ENCODE measurements around the gene GSTA2. TPM values are rescaled to one million over a fixed set of nuclear protein-coding genes. Genes with fewer than 3 reads are reported as not detected.
"Not testable (repeated sequence)": the region's sequence is repeated elsewhere in the genome, so short reads cannot be mapped to it uniquely, and the experiment has no call there.

Gene GSTA2
- total RNA-seq, result not detected

DNA sequence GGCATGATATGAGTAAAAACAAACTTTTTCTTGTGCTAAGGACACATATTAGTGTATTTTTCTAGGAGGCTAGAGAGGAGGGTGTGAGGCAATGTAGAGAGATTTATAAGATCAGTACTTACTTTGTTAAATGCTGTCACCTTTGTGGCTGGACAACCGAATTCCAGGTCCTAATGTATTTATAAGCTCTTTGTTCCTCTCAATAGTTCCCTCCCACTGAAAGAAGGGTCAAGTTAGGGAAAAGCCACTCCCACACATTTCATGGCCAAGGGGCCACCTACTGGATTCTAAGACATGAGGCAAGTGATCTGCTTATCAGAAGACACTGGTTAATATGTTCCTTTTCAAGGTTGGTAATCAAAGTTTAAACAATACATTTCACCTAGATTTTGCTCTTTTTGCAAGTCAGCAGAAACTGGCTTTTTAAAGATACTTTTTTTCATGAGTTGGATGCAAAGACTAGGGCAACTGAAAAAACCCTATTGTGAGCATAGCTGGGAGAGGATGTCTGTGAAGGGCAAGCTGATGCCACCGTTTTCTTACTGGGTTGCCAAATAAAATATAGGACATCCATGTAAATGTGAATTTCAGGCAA, at the start of gene GSTA2:
TSS of gene GSTA2 (minus strand) at position 154 of the 595 bp plus-strand sequence. CDS start 5,528 bp downstream, outside the sequence.
- DNase-seq, result not testable (repeated sequence)

DNA sequence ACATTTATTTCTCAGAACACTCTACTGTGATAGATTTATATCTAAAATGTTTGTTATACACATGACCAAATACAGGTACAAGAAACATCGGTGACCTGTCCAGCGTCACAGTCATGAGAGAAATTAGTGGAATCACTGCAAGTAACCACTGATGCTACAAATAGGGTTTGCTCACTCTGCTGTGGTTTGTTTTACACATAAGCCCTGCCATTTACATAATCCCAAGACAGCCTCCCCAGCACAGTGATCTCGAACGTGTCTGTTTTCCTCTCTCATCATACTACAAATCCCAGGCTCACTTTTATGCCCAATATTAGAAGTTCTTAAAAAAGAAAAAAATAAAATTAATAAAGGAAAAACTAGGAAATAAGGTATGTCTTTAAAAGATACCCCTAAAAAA, 46.5 kb upstream of the GSTA2 start:
- DNase-seq, result not testable (repeated sequence)

DNA sequence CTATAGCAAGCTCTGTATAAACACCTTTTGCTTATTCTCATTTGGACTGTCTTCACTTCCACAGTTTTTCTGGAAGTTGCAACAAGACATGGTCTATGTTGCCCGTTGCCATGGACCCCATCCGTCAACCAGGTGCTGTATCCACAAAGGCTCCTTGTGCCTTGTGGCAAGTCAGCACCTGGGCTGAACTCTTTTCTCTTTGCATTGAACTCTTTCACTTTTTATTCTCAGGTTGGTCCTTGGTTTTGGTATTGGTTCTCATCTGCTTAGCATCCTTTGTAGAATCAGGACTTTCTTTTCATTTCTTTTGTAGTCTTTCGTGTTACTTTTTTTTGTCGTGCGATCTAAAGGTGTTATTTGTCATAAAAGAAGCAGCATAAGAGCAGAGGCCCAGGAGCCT, 45.4 kb upstream of the GSTA2 start:
- DNase-seq, result no peak

DNA sequence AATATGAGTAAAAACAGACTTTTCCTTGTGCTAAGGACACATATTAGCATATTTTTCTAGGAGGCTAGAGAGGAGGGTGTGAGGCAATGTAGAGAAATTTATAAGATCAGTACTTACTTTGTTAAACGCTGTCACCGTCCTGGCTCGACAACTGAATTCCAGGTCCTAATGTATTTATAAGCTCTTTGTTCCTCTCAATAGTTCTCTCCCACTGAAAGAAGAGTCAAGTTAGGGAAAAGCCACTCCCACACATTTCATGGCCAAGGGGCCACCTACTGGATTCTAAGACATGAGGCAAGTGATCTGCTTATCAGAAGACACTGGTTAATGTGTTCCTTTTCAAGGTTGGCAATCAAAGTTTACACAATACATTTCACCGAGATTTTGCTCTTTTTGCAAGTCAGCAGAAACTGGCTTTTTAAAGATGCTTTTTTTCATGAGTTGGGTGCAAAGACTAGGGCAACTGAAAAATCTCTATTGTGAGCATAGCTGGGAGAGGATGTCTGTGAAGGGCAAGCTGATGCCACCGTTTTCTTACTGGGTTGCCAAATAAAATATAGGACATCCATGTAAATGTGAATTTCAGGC, 40.5 kb upstream of the GSTA2 start, which contains the start of gene GSTA1:
TSS of gene GSTA1 (minus strand) at position 149 of the 588 bp plus-strand sequence. CDS start 4,549 bp downstream, outside the sequence.
- DNase-seq, result not testable (repeated sequence)

DNA sequence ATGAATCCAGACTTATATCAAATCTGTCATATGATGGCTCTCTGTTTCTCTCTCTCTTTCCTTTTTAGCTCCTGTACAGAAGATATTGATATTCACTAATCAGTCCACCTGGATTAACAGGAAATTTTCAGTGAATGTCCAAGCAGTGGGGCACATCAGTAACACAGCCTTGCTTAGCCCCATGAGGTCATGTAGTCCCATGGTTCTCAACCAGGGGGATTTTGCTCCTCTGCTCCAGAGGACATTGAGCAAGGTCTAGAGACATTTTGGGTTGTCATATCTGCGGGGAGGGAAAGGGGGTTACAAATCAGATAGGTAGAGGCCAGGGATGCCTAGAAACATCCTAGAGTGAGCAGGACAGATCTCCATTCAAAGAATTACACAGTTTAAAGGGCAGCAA, 39.5 kb upstream of the GSTA2 start:
- no peak for DNase-seq

DNA sequence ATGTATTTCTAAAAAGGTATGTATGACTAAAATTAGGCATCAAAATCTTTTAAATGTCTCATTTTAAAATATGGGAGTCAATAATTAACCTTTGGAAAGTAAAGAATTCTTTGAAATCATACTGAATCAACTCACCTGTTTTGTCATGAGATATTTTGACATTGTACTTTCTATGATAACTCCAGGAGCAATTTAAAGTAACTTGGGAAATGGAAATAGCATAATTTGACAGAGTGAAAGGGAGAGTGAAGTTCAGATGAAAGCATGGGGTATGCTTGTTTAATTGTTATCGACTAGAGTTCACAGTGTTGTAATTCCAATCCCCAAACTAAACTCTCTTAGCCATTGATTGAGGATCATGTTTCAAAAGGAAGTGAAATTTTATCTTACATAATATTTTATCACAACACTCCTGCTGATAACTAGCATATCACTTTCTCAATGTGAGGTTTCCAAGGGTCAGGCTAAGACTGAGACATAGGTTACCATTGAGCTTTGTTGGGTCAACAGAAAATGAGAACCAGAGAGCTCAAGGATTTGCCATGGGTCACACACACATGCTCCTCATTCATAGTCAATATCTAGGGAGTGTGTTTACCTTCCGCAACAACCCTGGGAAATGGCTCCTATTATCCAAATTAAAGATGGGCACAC, 38.0 kb upstream of the GSTA2 start:
- DNase-seq, result no peak

DNA sequence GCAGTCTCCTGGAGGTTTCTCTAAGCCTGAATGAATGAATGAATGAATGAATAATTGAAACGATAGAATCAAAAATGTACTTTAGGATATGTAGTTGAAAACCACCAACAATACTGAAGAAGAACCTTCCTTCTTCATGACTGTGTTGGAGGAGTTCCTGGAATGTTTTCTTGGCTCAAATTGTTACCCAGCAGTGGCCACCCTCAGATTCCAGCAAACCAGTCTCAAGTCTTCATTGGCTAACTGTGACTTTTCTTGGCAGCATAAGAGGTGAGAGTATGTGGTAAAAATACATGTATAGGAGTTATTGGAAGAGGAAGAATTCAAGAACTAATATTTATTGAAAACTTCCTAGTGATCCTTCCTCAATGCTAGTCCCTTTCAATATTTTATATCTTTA, 36.0 kb upstream of the GSTA2 start:
- not testable (repeated sequence) for DNase-seq

DNA sequence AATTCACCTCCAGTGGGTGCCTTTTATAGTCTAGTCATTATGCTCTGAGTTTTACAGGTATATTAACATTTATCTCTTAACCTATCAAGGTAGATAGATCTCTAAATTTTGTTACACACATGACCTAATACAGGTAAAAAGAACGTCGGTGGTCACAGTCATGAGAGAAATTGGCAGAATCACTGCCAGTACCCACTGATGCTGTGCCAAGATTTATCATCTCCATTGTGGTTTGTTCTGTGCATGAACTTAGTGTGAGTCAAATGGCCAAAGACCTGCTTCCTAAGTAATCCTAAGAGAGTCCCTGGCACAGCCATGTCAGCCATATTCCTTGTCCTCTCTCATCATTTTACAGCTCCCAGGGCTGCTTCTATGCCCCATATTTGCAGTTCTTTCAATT, 31.1 kb upstream of the GSTA2 start:
- DNase-seq, result not testable (repeated sequence)

DNA sequence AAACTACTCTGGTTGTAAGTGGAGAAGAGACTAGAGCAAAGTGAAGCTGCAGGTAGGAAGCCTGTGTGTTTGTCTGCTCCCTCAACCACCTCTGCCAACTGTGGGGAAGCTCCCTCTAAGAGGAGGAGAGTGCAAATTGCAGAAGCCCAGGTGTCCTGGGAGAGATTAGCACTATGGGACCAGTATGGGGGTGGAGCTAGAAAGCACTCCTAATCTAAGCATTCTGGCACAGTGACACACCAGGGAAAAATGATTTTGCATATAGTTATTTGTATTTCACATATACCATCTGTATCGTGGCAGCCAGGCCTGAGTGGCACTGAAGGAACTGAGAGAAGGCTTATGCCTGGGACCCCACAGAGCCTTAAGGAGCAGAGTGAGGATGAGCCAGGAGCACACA, 27.6 kb upstream of the GSTA2 start:
- DNase-seq, result no peak

DNA sequence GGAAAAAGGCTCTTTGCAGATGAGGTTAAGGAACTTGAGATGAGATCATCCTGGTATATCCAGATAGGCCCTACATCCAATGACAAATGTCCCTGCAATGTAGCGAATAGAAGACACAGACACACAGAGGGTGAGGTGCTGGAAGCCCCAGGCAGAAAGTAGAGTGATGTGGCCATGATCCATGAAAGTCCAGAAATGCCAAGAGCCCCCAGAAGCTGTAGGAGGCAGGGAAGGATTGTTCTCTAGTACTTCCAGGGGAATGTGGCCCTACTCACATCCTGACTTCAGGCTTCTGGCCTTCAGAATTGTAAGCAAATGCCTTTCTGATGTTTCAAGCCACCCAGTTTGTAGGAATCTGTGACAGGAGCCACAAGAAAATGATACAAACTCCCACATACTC, 26.4 kb upstream of the GSTA2 start:
- not testable (repeated sequence) for DNase-seq

DNA sequence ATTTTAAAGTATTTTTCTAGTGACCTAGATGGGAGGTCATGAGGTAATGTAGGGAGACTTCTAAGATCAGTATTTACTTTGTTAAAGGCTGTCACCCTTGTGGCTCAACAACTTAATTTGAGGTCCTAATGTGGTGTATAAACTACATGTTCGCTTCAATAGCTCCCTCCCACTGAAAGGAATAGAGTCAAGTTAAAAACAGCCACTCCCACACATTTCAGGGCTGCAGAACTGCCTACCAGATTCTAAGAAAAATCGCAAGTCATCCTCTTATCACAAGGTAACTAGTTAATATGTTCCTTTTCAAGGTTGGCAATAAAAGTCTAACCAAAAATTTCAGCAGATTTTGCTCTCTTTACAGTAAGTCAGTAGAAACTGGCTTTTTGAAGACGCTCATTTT, 25.2 kb upstream of the GSTA2 start:
- no peak for DNase-seq

DNA sequence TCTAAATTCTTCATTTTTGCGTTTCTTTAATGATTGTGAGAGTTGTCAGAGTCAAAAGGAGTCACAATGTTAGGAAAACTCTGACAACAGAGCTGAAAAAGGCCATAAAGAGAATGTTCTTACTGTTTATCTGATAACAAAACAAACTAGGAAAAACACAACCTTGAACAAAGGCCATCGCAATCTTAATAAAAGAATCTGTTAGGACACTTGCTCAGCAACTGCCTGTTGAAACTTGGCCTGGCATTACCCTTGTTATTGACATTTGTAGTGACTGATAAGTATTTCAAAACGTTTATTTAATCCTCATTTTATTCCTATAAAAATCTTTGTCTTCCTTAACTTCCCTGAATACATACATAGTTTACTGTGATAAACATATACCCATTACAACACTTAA, 24.6 kb upstream of the GSTA2 start:
- no peak for DNase-seq

DNA sequence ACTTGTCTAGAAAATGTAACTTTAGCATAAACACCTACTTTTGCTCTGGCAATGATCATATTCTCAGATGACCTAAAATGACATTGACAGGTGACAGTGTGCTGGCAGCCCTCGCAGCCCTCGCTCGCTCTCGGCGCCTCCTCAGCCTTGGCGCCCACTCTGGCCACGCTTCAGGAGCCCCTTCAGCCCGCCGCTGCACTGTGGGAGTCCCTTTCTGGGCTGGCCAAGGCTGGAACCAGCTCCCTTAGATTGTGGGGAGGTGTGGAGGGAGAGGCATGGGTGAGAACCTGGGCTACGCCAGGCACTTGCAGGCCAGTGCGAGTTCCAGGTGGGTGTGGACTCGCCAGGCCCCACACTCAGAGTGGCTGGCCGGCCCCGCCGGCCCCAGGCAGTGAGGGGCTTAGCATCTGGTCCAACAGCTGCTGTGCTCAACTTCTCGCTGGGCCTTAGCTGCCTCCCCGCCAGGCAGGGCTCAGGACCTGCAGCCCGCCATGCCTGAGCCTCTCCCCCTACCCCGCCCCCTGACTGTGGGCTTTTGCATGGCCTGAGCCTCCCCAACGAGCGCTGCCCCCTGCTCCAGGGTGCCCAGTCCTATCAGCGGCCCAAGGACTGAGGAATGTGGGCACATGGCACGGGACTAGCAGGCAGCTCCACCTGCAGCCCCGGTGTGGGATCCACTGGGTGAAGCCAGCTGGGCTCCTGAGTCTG, 23.1 kb upstream of the GSTA2 start:
- DNase-seq, result no peak

DNA sequence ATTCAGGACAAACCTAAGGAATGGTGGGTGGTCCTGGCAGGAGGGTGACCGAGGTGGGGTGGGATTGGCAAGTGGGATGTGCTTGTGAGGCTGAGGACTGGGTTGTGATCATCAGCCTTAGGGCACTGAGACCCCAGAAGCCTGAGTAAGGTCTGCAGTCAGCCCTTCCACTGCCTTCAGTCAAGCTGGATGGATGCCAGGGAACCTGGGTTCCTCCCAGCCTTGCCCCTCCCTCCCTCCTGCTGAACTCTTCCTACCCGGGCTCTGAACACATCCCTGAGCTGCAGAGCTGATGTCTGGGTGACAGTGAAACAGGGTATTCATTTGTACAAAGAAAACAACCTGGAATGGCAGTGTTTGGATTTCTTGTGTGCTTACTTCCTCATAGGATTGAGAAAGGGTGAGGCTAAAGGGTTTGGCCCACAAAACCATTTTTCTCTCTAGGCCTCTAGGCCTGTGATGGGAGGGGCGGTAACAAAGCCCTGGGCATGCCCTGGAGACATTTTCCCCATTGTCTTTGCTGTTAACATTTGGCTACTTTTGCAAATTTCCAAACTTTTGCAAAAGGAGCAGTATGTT, 19.5 kb upstream of the GSTA2 start:
- not testable (repeated sequence) for DNase-seq

DNA sequence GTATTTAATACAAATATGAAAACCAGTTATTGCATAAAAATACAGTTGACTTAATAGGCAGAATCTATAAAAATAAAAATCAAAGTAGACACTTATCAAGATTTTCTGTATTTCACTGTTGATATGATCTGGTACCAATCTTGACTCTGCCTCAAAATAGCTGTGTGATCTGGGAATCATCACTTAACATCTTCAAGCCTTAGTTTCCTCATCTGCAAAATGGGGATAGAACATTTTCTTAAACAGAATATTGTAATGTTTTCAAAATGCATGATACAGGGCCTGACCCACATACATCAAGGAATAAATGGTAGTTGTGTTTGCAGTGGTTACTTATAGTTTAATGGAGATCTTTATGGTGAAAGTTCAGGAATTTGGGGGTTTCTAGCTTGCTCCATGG, 18.9 kb upstream of the GSTA2 start:
- DNase-seq, result not testable (repeated sequence)

DNA sequence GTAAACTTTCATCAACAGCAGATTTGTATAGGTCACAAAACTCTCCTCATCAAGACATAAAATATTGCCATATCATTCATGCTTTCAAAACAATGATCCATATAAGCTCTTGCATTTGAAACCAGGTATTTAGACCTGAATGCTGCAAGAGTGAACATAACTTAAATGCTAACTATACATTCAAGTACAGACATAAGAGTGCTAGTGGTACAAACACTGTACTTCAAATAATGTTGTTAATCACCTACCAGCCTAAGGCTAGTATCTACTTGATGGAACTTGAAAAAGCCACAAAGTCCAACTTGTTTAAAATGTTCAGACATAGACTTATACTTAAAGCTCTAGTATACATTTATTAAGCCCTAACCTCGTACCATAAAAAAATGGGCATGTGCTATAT, 16.0 kb upstream of the GSTA2 start:
- DNase-seq, result no peak

DNA sequence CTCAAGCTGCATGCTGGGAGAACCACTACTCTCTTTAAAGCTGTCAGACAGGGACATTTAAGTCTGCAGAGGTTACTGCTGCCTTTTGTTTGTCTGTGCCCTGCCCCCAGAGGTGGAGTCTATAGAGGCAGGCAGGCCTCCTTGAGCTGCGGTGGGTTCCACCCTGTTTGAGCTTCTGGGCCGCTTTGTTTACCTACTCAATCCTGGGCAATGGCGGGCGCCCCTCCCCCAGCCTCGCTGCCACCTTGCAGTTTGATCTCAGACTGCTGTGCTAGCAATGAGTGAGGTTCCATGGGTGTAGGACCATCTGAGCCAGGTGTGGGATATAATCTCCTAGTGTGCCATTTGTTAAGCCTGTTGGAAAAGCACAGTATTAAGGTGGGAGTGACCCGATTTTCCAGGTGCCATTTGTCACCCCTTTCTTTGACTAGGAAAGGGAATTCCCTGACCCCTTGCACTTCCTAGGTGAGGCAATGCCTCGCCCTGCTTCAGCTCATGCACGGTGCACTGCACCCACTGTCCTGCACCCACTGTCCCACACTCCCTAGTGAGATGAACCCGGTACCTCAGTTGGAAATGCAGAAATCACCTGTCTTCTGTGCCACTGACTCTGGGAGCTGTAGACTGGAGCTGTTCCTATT, 13.6 kb upstream of the GSTA2 start:
- not testable (repeated sequence) for DNase-seq

DNA sequence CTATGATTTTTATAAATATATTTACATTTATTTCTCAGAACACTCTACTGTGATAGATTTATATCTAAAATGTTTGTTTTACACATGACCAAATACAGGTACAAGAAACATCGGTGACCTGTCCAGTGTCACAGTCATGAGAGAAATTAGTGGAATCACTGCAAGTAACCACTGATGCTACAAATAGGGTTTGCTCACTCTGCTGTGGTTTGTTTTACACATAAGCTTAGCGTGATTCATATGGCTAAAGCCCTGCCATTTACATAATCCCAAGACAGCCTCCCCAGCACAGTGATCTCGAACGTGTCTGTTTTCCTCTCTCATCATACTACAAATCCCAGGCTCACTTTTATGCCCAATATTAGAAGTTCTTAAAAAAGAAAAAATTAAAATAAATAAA, 6.1 kb upstream of the GSTA2 start:
- DNase-seq, result not testable (repeated sequence)

DNA sequence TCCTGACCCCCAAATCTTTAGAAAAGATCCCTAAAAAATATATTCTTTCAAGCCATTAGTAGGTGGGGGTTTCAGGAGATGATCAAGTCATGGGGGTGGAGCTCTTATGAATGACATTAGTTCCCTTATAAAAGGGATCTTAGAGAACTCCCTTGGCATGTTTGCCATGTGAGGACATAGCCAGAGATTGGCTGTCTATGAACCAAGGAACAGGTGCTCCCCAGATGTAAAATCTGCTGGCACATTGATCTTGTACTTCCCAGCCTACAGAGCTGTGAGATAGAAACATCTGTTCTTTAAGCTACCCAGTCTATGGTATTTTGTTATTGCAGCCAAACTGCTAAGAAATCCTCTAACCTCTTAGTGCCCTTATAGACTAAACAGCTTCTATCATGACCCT, 4.4 kb upstream of the GSTA2 start:
- not testable (repeated sequence) for DNase-seq

DNA sequence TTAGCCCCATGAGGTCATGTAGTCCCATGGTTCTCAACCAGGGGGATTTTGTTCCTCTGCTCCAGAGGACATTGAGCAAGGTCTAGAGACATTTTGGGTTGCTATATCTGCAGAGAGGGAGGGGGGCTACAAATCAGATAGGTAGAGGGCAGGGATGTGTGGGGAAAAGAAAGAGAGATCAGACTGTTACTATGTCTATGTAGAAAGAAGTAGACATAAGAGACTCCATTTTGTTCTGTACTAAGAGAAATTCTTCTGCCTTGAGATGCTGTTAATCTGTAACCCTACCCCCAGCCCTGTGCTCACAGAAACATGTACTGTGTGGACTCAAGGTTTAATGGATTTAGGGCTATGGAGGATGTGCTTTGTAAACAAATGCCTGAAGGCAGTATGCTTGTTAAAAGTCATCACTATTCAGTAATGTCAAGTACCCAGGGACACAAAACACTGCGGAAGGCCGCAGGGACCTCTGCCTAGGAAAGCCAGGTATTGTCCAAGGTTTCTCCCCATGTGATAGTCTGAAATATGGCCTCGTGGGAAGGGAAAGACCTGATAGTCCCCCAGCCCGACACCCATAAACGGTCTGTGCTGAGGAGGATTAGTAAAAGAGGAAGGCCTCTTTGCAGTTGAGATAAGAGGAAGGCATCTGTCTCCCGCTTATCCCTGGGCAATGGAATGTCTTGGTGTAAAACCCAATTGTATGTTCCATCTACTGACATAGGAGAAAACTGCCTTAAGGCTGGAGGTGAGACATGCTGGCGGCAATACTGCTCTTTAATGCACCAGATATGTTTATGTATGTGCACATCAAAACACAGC, 1.4 kb downstream of the GSTA2 start:
- not testable (repeated sequence) for DNase-seq

DNA sequence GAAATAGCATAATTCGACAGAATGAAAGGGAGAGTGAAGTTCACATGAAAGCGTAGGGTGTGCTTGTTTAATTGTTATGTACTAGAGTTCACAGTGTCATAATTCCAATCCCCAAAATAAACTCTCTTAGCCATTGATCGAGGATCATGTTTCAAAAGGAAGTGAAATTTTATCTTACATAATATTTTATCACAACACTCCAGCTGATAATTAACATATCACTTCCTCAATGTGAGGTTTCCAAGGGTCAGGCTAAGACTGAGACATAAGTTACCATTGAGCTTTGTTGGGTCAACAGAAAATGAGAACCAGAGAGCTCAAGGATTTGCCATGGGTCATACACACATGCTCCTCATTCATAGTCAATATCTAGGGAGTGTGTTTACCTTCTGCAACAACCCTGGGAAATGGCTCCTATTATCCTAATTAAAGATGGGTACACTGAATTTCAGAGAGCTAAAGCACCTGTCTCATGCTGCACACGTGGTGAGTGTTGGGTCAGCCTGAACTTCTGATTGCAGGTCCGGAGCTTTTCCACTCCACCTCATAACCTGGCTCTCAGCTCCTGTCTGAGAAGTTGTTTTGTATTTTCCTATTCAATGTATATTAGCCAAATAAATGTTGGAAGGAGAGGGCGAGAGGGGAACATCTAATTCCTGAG, 3.0 kb downstream of the GSTA2 start:
- DNase-seq, result no peak
